Endothelial cell of umbilical vein (primary cell): Measurements from ENCODE around the gene ZSWIM2. TPM values are rescaled to one million over a fixed set of nuclear protein-coding genes. Genes with fewer than 3 reads are reported as not detected.

ENCODE experiments used
- BruUV-seq: library from RNA; stranded (reverse); fragments of 400-500 nt; replicated peaks from 2 replicates; lab custom pipeline; 2021; lab: Mats Ljungman, UMichigan
- CTCF ChIA-PET: fragments of 300-600, 350-600 bp; sonication (Branson Sonifier 250); formaldehyde crosslinking; loops from one replicate; lab custom pipeline; 2021; ENCODE audit warnings: antibody characterized with exemption, inconsistent platforms; lab: Charles Lee
- POLR2A ChIA-PET: fragments of 300-600, 350-600 bp; sonication (Branson Sonifier 250); formaldehyde crosslinking; loops from one replicate; lab custom pipeline; 2021; ENCODE audit warnings: antibody characterized with exemption, inconsistent platforms; lab: Charles Lee
- DNase-seq: peaks from one replicate; pipeline ENCODE4 v3.0.0-alpha.2; 2011; ENCODE audit warnings: low read depth, low spot score
- FAIRE-seq: peaks from 2 replicates; lab custom pipeline; 2011; peaks lifted over from hg19 to GRCh38; lab: Jason Lieb, UNC
- H2AFZ ChIP-seq: 2 replicates; pipeline ENCODE4 v1.6.0; 2012; ENCODE audit warnings: low read depth, low read length, control low read depth, inconsistent platforms
- H3K27ac ChIP-seq: 2 replicates; pipeline ENCODE4 v1.5.1; 2011; ENCODE audit warnings: low read depth, mild to moderate bottlenecking, control low read depth, low read length, moderate library complexity; ENCODE audit not compliant: insufficient read depth
- H3K27me3 ChIP-seq, 2 experiments: 2 replicates each; pipeline versions ENCODE4 v1.6.0 to v1.6.1; 2011; ENCODE audit warnings: low read length in 2 of 2, mixed read lengths in 1 of 2; ENCODE audit not compliant: control insufficient read depth in 2 of 2, insufficient read depth in 2 of 2
- H3K36me3 ChIP-seq, 2 experiments: 2 replicates in 1 of 2; 3 replicates in 1 of 2; pipeline ENCODE4 v1.5.1; 2011; ENCODE audit warnings: low read length in 2 of 2, mild to moderate bottlenecking in 1 of 2, moderate library complexity in 1 of 2; ENCODE audit not compliant: control insufficient read depth in 2 of 2, insufficient read depth in 2 of 2; ENCODE audit errors: extremely low read depth in 1 of 2
- H3K4me1 ChIP-seq: 3 replicates; pipeline ENCODE4 v1.5.1; 2011; ENCODE audit warnings: mild to moderate bottlenecking, low read length; ENCODE audit not compliant: control insufficient read depth, insufficient read depth; ENCODE audit errors: extremely low read depth
- H3K4me2 ChIP-seq: 2 replicates; pipeline ENCODE4 v1.6.1; 2011; ENCODE audit warnings: low read length, control low read depth, mixed read lengths; ENCODE audit not compliant: insufficient read depth
- H3K4me3 ChIP-seq, 3 experiments: fragments of 200-600 bp in 1 of 3; sonication (generic), shearing (Covaris generic) in 1 of 3; replicated peaks in 1 of 3; 2 replicates each; pipeline ENCODE4 v1.5.1; 2011 to 2016; ENCODE audit warnings: control low read depth in 3 of 3, low read length in 3 of 3, mild to moderate bottlenecking in 2 of 3, inconsistent platforms in 1 of 3, low read depth in 1 of 3, moderate library complexity in 1 of 3; ENCODE audit not compliant: insufficient read depth in 1 of 3
- H3K79me2 ChIP-seq: 2 replicates; pipeline ENCODE4 v1.6.0; 2012; ENCODE audit warnings: low read length, inconsistent platforms; ENCODE audit not compliant: control insufficient read depth, insufficient read depth
- H3K9ac ChIP-seq: replicated peaks from 2 replicates; pipeline ENCODE3; 2011; ENCODE audit warnings: low read length, control low read depth; ENCODE audit not compliant: insufficient read depth; ENCODE audit errors: extremely low read depth
- H3K9me1 ChIP-seq: replicated peaks from 3 replicates; pipeline ENCODE4 v1.6.0; 2011; ENCODE audit warnings: mild to moderate bottlenecking, low read length; ENCODE audit not compliant: control insufficient read depth, insufficient read depth; ENCODE audit errors: extremely low read depth
- H3K9me3 ChIP-seq: replicated peaks from 2 replicates; pipeline ENCODE4 v1.5.1; 2012; ENCODE audit warnings: low read length, inconsistent platforms; ENCODE audit not compliant: control insufficient read depth, insufficient read depth
- H4K20me1 ChIP-seq: replicated peaks from 2 replicates; pipeline ENCODE3; 2011; ENCODE audit warnings: mild to moderate bottlenecking, low read length; ENCODE audit not compliant: control insufficient read depth, insufficient read depth; ENCODE audit errors: extremely low read depth
- CTCF ChIP-seq, 2 donors: IDR thresholded peaks; 1 replicate in 1 of 2; 2 replicates in 1 of 2; pipeline ENCODE4 v1.5.1; 2011; ENCODE audit warnings: low read length in 2 of 2, mild to moderate bottlenecking in 2 of 2, moderate library complexity in 2 of 2, control low read depth in 1 of 2, inconsistent platforms in 1 of 2, low read depth in 1 of 2; ENCODE audit not compliant: insufficient read depth in 1 of 2; ENCODE audit errors: extremely low read depth in 1 of 2
- EZH2 ChIP-seq: IDR thresholded peaks from 2 replicates; pipeline ENCODE4 v1.6.1; 2012; ENCODE audit warnings: borderline replicate concordance, low read depth, mild to moderate bottlenecking, moderate library complexity, low read length, inconsistent platforms; ENCODE audit not compliant: severe bottlenecking
- FOS ChIP-seq: IDR thresholded peaks from 2 replicates; pipeline ENCODE4 v1.6.1; 2011; ENCODE audit warnings: mild to moderate bottlenecking, low read length, moderate library complexity, borderline replicate concordance; ENCODE audit not compliant: insufficient read depth
- GATA2 ChIP-seq: IDR thresholded peaks from 2 replicates; pipeline ENCODE4 v1.7.0; 2011; ENCODE audit warnings: low read depth, mild to moderate bottlenecking, moderate library complexity, mixed read lengths, low read length; ENCODE audit not compliant: insufficient read length, insufficient read depth
- JUN ChIP-seq: IDR thresholded peaks from 2 replicates; pipeline ENCODE4 v1.6.1; 2011; ENCODE audit warnings: borderline replicate concordance, low read depth; ENCODE audit not compliant: insufficient read length, insufficient read depth
- MYC ChIP-seq: IDR thresholded peaks from one replicate; pipeline ENCODE4 v1.6.1; 2011; ENCODE audit warnings: mild to moderate bottlenecking, low read depth, low read length
- POLR2A ChIP-seq: IDR thresholded peaks from 2 replicates; pipeline ENCODE4 v1.6.1; 2012; ENCODE audit warnings: low read depth, mild to moderate bottlenecking, control low read depth, low read length
- POLR2AphosphoS5 ChIP-seq: IDR thresholded peaks from 2 replicates; pipeline ENCODE4 v1.6.1; 2012; ENCODE audit warnings: low read depth, mild to moderate bottlenecking, control low read depth, low read length, moderate library complexity; ENCODE audit not compliant: insufficient read depth
- dilution Hi-C: fragments of 300-500 bp; cut with MboI; formaldehyde crosslinking; loops from one replicate; pipeline ENCODE4 v1.15.0; 2019; ENCODE audit warnings: low sequenced_read_pairs; ENCODE audit not compliant: extremely low pct_ligation_motif_present
- intact Hi-C: fragments of 100-400 bp; cut with micrococcal nuclease; formaldehyde crosslinking; loops from one replicate; pipeline ENCODE4 v1.10.0; 2022
- polyA plus RNA-seq, 4 experiments: library from polyadenylated mRNA; depleted of rRNA in 3 of 4; stranded (reverse) in 3 of 4; unstranded in 1 of 4; fragments of >200 nt; gene quantifications; 2 replicates each; pipeline versions ENCODE4 v1.2.1 to v1.2.3, GENCODE V29; 2011 to 2012; ENCODE audit warnings: missing spikeins in 1 of 4
- total RNA-seq: library from RNA; stranded (reverse); gene quantifications from 2 replicates; pipeline ENCODE4 v1.2.3, GENCODE V29; 2021

Gene ZSWIM2
- total and polyA plus RNA-seq, 2 donors (not counting 3 experiments of a cell fraction or from before 2014, with no cell fraction given) = not detected

GRCh38 chr2:186883666-186884065 lies 34.7 kb upstream of the ZSWIM2 start:
- peak; percentile 29 for DNase-seq
- no peak for FAIRE-seq
- no TSS peak for BruUV-seq
- Histone ChIP-seq H3K4me3 (no peak overlapping the region), H3K27ac (peak overlapping the region; percentile 51), H3K4me1 (peaks cover 51% of the 10 kb centered on the region), H2AFZ (no peak overlapping the region), H3K9me3 (no peaks in the 10 kb centered on the region), H3K27me3 (no peaks in the 10 kb centered on the region), H4K20me1 (no peaks in the 10 kb centered on the region), H3K36me3 (no peaks in the 10 kb centered on the region), H3K9ac (no peak overlapping the region), H3K9me1 (no peaks in the 10 kb centered on the region), H3K79me2 (no peaks in the 10 kb centered on the region), H3K4me2 (no peak overlapping the region)
- dilution Hi-C loops (no loop called here), intact Hi-C loops (loop anchor here (1.0 to 5.0 kb wide), 7 partner anchors 15 to 564 kb away; partner anchors contain the start of gene CALCRL)
- TF ChIP-seq FOS (no peak), POLR2A (no peak), EZH2 (no peak), POLR2AphosphoS5 (no peak), CTCF (IDR thresholded peaks at IDR 0.05; ENCODE audit: extremely low read depth in 1 of 2, insufficient read depth in 1 of 2, low read depth in 1 of 2, low read length in 2 of 2) (no peak), MYC (no peak), GATA2 (no peak), JUN (no peak)
- ChIA-PET POLR2A (no interaction called here), CTCF (interaction anchor here (1.6 to 1.8 kb wide), 2 partner anchors 10 to 21 kb away, joined by 8 to 14 read pairs; no protein-coding TSS in a partner anchor)
